Retina (tissue), 1 donor: ENCODE results near the gene ME3.
"Not testable (repeated sequence)": the region's sequence is repeated elsewhere in the genome, so short reads cannot be mapped to it uniquely, and the experiment has no call there.

ENCODE experiments used
- DNase-seq: peaks from one replicate; pipeline ENCODE4 v3.0.0-alpha.2; 2016

ME3 gene

DNA sequence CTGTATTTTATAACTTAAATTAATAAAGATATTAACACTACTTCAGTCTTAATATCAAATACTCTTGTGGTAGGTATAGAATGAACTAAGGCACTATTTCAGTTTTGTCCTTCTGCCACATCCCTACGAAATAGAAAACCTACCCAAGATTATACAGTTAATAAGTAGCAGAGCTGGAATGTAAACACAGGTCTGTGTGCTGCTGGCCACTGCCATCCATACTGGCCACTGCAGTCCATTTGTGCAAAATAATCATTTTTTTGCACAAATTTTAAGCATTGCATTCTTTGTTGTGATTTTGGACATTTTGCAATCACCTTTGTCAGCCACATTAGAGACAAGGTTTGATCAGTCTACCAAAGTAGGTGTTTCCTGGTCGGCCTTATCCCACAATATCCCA, 91.9 kb downstream of the ME3 start:
- DNase-seq: no peak

DNA sequence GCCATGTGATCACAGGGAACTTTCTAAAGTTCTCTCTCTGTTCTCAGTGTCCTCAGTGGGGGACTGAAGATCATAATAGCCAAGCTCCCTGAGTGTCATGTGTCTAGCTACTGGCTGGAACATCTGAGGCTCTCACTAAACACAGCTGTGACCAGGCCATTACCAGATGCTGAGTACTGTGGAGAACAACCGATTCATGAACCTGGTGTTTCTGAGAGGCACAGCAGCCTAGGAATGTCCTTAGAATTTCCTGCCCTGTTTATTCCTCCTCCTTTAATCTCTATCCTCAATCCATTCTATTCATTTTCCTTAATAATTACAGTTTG, 93.0 kb downstream of the ME3 start:
- no peak for DNase-seq

DNA sequence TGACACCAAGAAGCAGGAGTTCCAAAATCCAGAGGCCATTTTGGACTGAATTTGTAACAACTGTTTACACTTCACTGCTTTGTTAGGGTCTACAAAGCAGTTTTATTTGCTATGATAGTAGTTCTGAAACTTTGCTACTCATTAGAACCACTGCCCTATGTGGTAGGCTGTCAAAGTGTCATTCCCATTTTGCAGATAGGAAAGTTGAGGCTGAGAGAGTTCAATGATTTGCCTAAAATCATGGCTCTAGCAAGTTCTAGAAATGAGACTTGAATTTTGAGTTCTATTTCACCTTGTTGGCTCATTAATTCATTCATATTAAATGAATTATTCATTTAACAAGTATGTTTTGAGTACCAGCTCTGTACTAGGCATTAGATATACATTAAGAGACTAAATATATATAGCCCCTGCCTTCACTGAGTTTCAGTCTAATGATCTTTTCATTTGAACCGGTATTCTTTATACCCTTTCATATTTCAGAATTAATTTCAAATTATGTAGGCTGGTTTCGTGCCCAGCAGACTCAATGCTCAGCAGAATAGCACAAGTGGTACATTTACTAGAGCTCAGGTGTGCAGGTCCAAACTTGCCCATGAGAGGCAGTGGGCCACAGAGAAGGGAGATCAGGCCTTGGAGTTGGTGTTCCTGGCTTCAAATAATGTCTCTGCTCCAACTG, 93.5 kb downstream of the ME3 start:
- no peak for DNase-seq

DNA sequence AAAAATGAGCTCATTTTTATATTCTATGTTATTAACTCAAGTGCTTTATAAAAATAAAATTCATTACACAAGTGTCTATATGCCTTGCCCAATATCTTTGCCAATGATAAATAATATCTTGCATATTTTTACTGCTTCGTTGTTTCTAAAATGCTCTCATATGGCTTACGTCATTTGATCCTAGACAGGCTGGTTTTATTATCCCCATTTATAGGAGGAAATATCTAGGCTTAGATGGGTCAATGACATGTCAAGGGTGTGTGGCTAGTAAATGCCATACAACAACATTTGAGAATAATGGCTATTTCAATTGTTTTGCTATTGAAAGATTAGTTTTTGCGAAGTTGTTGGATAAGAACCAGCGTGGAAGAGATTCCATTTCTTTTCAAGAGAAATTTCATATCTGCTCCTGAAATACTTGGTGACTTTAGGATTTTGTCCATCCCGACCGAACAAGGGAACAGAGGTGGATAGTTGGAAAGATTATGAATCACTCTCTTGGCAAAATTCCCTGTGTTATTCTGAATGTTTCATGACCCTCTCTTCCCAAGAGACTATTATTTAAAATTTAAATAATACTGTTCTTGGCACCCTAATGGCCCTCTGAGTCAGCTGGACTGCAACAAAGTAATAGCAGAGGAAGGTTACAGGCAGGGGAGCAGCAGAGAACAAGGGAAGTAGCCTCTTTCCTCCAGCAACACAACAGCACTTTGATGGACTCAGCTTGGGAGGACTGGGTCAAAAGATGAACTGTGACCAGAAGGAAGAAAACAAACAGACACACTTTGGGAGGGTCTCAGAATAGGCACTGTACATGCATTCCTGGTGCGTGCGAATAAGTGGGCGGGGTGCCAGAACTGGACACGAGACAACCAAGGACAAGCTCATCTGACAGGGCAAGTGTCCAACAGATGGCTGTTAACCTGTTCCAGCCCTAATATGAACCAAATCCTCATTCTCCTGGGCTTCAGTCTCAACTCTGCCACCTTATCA, 94.5 kb downstream of the ME3 start:
- DNase-seq: no peak

DNA sequence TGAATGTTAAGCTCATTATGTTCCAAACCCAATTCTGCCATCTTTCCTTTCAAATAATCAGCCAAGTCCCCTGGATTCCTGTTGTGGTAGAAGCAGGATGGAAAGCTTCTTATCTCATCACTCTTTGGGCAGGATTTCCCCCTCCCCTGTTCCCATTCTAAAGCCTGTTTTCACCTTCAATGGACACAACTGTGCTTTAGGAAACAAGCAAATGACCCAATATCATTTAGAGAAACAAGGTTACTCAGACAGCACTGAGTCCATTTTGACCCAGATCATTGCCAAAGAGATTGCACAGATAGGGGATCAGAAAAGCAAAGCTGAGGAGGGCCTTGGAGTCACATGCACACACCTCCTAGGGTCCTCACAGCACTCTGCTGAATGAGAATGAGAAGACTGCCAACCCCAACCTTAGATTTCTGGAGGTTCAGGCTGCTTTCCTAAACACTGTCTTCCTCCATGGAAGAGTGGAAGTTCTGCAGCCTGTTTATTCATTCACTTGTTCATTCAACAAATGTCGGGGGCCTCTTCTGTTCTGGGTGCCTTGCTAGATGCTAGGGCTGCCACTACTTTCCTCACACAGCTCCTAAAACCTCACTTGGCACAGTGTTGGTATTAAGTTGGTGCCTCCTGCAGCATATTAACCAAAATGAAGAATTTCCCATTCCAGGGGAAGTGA, 95.3 kb downstream of the ME3 start:
- DNase-seq: no peak

DNA sequence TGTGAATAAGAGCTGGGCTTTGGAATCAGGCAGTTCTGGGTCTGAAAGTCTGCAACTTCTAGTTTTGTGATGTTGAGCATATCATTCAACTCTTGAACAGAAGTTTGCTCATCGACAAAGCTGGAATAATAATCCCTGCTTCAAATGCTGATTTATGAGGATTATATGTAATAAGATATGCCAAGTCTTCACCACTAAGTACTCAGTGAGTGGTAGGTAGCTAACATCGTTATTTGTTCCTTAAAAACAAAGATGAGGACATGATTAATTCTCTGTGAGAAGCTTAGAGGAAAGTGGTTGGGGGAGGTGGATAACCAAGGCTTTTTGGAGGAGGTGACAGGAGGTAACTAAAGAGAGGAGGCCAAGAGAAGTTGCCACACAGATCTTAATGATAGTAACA, 96.5 kb downstream of the ME3 start:
- no peak for DNase-seq

DNA sequence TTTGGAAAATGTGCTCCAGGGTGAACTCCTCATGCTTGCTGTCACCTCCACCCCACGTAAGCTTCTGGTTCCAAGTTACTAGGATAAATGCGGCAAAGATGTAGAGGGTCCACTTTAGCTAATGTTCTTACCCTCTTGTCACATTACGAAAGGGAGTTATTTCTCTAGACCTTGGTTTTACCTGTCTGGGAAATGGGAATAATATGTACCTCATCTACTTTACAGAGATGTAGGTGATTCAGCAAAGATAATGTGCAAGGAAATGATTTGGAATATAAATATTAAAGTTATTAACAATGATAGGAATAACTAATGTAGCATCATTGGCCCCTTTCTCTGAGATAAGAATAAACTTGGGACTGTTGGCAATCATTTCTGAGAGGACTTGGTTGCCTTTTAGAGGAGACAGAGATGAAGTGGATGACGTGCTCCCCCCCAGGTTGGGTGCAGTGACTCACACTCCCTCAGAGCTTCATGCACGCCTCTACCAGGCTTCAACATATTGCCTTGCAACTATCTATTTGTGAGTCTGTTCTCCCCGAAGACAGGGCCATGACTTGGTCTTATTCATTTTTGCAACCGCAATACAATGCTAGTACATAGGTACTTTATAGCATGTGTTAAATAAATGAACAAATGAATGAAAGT, 97.1 kb downstream of the ME3 start:
- no peak for DNase-seq

DNA sequence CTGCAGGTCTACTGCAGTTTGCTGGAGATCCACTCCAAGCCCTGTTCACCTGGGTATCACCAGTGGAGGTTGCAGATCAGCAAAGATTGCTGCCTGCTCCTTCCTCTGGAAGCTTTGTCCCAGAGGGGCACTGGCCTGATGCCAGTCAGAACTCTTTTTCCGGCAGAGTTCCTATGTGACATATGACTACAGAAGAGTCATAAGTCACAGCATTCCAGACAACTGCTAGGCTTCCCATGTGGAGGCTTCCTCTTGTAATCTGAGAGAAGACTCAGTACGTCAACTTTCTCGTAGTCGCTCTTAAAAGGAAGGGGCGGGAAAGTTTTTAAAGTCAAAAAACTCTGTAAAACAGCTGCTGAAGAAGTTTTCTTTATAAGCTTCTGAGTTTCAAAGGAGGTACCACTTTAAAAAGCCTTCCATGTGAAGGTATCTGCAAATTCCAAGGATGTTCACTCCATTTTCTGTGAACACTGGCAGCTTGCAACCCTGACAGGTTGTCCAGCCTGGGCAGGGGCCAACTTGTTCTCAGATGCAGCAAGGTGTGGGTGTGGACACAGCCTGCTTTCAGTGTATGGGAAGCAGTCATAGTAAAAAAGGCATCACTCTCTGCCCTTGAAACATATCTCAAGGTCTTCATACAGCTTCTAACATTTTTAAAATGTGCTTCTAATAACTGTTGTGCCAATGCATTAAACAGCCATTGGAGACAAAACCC, 97.8 kb downstream of the ME3 start:
- no peak for DNase-seq

DNA sequence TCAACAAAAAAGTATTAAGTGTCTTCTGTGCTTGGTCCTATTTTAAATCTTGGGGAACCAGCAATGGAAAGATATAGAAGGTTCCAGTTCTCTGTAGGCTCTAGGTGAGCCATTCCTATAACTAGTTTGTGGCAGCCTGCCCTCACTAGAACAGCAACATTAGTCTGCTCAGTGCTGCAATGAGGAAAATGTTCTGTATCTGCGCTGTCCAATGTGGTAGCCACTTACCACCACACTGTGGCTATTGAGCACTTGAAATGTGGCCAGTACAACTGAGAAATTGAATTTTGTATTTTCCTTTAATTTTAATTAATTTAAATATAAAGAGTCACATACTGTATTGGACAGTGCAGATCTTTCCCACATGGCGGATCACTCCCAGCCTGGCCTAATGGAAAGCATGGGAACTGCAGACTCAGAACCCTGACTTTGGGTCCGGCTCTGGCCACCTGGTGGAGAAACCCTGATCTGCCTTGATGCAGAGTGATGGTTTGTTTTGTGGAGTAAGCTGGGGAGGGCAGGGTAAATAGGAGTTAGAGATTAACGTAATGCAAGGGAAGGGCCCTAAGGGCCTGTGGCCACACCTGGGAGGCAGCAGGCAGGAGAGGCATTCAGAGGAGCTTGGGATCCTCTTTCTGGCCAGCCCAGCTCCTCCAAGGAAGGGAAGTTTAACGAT, 101.0 kb downstream of the ME3 start:
- DNase-seq: no peak

DNA sequence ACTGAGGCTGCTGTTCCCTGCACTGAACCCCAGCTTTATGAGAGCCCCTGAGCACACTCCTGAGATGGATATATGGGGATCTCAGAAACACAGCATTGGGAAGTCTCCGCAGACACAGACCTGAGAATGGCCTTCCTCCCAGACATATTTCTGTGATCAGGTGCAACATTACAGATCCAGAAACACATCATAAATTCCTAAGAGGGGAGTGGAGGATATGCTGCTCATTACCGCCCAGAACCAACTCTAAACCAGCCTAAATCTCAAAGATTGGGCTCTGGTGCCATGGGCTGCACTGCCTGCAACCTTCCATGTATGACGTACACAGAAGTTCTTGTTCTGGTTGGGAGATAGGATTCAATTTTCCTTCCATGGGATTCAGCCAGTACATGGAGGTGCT, 102.0 kb downstream of the ME3 start:
- no peak for DNase-seq

DNA sequence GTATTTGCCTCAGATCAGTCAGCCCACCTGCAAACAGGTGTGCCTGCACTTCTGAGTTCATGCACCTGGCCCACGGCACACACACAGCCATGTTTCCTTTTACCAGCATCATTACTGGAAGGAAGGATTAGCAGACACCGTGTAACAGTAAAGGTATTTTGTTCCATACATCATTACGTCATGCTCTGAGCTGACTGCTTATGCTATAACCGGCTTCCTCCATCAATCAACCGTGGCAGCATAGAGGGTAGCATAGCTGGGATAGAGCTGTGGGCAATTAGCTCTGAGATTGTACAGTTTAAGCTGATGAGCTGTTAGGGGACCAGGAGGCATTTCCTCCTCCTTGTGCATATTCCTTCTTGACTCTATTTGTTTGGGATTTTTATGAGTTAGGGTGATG, 102.4 kb downstream of the ME3 start:
- no peak for DNase-seq

DNA sequence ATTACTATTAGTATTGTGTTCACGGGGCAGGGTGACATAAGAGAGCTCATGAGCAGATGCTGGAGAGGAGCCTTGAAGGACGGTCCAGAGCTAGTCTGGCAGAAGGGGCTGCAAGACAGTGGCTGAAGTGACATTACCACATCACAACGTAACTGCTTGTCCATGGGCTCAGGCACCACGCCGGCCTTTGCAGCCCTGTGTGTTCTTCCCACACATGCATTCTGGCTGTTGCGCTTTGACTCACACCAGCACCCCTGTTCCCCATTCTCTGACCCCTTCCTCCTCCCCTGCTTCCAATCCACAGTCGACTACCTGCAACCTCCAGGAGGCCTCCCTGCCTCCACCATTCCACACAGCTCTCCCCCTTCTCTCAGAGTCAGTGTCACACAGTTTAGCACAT, 103.3 kb downstream of the ME3 start:
- no peak for DNase-seq

DNA sequence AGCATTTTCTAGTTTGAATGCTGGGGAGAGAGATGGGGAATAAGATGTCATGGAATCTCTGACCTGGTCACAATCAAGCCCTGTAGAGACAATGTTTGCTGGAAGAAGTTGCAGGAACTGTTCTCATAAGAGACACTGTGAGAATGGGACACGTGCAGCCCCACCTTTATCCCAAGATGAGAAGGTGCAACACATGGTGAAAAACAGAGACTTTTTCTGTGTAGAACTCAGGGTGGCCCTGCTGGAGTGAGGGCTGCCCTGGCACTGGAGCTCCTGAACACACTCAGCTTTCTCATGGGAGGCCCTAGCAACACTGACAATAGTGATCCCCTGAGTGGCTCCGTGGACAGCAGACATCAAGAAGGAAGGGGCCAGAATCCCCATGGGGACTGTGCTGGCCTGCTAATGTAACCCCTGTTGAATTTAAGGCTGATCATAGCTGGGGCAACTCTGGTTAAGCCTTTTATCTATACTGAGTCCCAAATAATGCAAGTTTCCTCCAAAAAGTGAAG, 106.6 kb downstream of the ME3 start:
- no peak for DNase-seq

DNA sequence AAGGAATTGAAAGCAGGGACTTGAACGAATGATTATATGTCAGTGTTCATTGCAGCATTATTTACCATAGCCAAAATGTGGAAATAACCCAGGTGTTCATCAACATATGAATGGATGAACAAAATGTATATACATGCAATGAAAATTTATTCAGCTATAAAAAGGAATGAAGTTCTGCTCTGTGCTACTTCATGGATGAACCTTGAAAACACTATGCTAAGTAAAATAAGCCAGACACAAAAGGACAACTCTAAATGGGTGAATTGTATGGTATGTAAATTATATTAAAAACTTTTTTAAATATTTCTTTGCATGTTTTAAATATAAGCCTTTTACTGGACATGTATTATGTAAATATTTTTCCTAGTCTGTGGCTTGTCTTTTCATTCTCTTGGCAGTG, 107.0 kb downstream of the ME3 start:
- DNase-seq: no peak

DNA sequence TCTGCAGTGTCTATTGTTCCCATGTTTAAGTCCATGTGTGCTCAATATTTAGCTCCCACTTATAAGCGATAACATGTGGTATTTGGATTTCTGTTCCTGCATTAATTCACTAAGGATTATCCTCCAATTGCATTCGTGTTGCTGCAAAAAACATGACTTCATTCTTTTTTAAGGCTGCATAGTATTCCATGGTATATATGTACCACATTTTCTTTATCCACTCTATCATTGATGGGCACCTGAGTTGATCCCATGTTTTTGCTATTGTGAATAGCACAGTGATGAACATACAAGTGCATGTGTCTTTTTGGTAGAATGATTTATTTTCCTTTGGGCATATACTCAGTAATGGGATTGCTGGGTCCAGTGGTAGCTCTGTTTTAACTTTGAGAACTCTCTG, 109.6 kb downstream of the ME3 start:
- DNase-seq: not testable (repeated sequence)

DNA sequence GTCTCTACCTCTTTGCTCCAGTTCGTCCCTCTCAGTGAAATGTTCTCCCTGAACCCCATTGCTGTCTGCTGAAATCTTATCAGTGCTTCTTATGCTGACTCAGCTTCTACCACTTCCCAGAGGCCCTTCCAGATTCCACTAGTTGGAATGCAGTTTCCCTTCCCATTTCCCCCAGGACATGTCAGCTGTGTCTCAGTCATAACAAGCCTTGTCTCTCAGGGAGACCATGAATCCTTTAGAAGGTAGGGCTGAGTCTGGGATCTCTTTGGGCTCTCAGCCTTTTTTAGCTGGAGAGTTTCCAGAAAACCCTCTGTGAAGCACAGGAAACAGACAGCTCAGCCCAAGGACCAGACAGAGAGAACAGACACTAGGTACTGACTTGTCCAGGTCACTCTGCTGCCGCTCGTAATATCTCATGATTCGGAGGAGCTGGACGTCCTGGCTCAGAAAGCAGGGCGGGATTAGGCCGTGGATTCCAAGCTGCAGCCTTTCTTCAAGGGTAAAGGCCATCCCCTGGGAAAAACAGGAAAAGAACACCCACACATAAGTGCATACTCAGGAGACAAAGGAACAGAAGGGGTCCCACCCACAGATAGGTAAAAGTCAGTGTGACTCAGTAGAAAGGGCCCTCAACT, 113.0 kb downstream of the ME3 start:
- no peak for DNase-seq

DNA sequence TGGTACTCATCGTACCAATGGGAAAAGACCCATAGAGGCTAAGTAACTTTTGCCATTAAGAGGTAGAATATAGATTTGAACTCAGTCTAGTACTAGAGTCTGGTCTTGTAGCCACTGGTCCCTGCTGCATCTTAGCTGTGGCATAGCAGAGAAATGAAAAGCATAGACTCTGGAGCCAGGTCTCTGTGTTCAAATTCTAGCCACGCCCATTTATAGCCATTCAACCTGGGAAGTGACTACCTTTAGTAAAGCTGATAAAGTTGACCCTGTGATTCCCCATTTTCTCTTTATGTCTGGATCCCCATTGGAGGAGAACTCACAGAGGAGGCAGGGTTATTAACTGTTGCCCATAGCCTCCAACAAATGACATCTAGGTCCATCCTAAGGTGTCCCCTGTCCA, 113.6 kb downstream of the ME3 start:
- DNase-seq: no peak

DNA sequence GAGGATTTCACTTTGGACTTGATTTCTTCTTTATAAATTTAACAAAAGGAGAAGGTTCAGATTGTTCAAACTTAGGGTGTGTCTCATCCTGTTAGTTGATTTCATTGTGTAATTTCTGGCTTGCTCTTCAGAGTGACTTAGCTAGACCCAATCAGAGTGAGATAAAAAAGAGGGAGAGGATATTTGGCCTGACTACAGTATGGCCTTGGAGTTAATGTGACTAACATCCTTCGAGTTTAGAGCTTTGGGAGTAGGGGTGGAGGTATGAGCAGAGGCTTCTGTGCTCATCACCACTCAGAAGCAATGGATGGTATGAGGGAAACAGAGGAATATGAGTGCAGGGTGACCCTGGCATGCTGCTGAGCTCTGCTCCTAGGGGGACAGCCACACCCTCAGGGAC, 114.2 kb downstream of the ME3 start:
- no peak for DNase-seq

DNA sequence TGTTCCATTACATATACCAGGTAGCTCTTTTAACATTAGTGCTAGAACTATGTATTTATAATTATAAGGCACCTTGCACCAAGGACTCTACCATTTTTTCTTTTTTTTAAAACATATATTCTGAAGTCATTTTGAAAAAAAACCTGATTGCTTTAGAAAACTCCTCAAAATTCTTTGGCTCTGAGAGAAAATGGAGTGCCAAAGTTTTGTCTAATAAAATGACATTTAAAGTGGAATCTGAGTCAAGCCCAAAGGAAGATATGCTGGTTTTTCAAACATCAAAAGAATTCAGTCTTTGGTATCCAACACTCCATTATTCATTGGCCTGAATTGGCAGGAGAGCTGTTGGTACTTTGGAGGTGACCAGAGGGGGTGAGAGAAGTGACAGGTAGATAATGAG, 116.5 kb downstream of the ME3 start:
- no peak for DNase-seq

DNA sequence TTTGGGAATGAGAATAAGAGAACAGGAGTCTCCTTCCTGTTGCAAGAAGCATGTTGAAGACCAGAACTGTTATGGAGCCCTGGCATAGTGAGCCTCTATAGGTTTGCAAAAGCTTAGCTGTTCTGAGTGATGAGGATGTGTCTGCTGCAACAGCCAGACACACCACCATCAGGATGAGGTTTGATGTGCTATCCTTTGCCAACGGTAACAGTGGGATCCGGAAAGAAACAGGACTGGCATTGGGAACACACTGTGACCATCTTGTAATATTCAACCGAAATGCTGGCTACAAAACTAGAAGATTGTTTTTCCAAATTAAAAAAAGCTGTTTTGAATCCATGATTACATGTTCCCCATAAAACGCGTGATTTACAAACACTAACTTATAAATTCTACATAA, 117.0 kb downstream of the ME3 start:
- DNase-seq: no peak

DNA sequence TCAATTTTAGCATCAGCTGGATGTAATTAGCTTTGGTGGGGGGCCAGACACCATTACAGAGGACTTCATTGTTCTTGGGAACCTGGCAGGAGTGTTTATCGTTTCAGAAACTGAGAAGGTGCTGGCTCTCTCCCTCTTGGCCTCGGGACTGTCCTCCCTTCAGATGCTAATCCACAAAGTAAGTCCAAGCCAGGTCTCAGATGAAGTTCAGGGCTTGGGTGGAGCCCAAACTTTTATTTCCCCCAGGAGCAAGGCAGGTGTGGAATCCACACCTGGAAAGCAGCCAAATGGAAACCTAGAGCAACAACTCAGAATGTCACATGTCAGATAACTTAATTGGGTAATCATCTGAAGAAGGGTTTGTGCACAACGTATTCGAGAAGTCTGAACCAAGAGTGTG, 119.2 kb downstream of the ME3 start:
- DNase-seq: no peak
